Measurements from ENCODE around the gene GRB10. TPM values are rescaled to one million over a fixed set of nuclear protein-coding genes. Genes with fewer than 3 reads are reported as not detected.

Gene GRB10
- total RNA-seq, 4 donors from 2014 or later = 33.9 to 72.6 (median 41.8) TPM

- Histone ChIP-seq H3K4me1 (no peaks in the 10 kb centered on the region), H3K27ac (no peak overlapping the region), H3K9me3 (no peaks in the 10 kb centered on the region), H3K4me3 (no peak overlapping the region), H3K36me3 (no peaks in the 10 kb centered on the region), H3K27me3 (no peaks in the 10 kb centered on the region)
- TF ChIP-seq CTCF (IDR thresholded peaks at IDR 0.05) (no peak), POLR2A (IDR thresholded peaks at IDR 0.05) (no peak)
- no peak for DNase-seq
- intact Hi-C loops (cut with DNase I; ENCODE audit: low total_unique reads) = no loop called here
These were observed 37.4 kb downstream of the GRB10 start for GRCh38 chr7:50745336-50745735.

- Histone ChIP-seq H3K4me3 (no peak overlapping the region), H3K4me1 (no peaks in the 10 kb centered on the region), H3K27me3 (no peaks in the 10 kb centered on the region), H3K36me3 (no peaks in the 10 kb centered on the region), H3K9me3 (no peaks in the 10 kb centered on the region), H3K27ac (no peak overlapping the region)
- DNase-seq = no peak
- TF ChIP-seq POLR2A (IDR thresholded peaks at IDR 0.05) (no peak), CTCF (IDR thresholded peaks at IDR 0.05) (no peak)
- intact Hi-C loops (cut with DNase I; ENCODE audit: low total_unique reads) = no loop called here
These were observed 38.8 kb downstream of the GRB10 start for GRCh38 chr7:50743893-50744292.

- no peaks in the 10 kb centered on the region for H3K4me1 ChIP-seq
- no peak overlapping the region for H3K27ac ChIP-seq
- H3K27me3 ChIP-seq = no peaks in the 10 kb centered on the region
- intact Hi-C loops (cut with DNase I; ENCODE audit: low total_unique reads) = no loop called here
- DNase-seq = no peak
- H3K4me3 ChIP-seq = no peak overlapping the region
- H3K9me3 ChIP-seq = no peaks in the 10 kb centered on the region
- no peaks in the 10 kb centered on the region for H3K36me3 ChIP-seq
- no peak for TF ChIP-seq POLR2A (IDR thresholded peaks at IDR 0.05)
- TF ChIP-seq CTCF (IDR thresholded peaks at IDR 0.05) = no peak
These were observed 39.7 kb downstream of the GRB10 start for GRCh38 chr7:50743016-50743415.

GRCh38 chr7:50742401-50742800 is 40.3 kb downstream of the GRB10 start:
- no peaks in the 10 kb centered on the region for H3K9me3 ChIP-seq

More at GRCh38 chr7:50742401-50742800, 40.3 kb downstream of the GRB10 start:
- no peaks in the 10 kb centered on the region for H3K36me3 ChIP-seq
- no peak overlapping the region for H3K4me3 ChIP-seq
- no peak overlapping the region for H3K27ac ChIP-seq
- no peaks in the 10 kb centered on the region for H3K4me1 ChIP-seq
- DNase-seq = no peak
- H3K27me3 ChIP-seq = no peaks in the 10 kb centered on the region
- intact Hi-C loops (cut with DNase I; ENCODE audit: low total_unique reads) = no loop called here
- TF ChIP-seq CTCF (IDR thresholded peaks at IDR 0.05) (no peak), POLR2A (IDR thresholded peaks at IDR 0.05) (no peak)

Data from uterus (tissue), 4 donors.